Chondrocyte (in vitro differentiated cells): ENCODE measurements around the gene PRRX2. TPM values are rescaled to one million over a fixed set of nuclear protein-coding genes. Genes with fewer than 3 reads are reported as not detected.

Source experiments
- DNase-seq: peaks from one replicate; pipeline ENCODE4 v3.0.0; 2021; ENCODE audit warnings: mixed read lengths, low spot score
- H3K27ac Mint-ChIP-seq: one replicate; pipeline ENCODE4 v1.8.0; 2021; ENCODE audit warnings: mild to moderate bottlenecking, moderate library complexity, mixed read lengths; ENCODE audit not compliant: unreplicated experiment
- H3K27me3 Mint-ChIP-seq: 2 replicates; pipeline ENCODE4 v1.8.0; 2021; ENCODE audit warnings: low read depth, mixed read lengths
- H3K36me3 Mint-ChIP-seq: 2 replicates; pipeline ENCODE4 v1.8.0; 2021; ENCODE audit warnings: low read depth, mixed read lengths
- H3K4me1 Mint-ChIP-seq: 2 replicates; pipeline ENCODE4 v1.8.0; 2021; ENCODE audit warnings: low read depth, mild to moderate bottlenecking, mixed read lengths
- H3K4me3 Mint-ChIP-seq: one replicate; pipeline ENCODE4 v1.8.0; 2021; ENCODE audit warnings: mild to moderate bottlenecking, moderate library complexity, mixed read lengths; ENCODE audit not compliant: unreplicated experiment
- H3K9me3 Mint-ChIP-seq: 2 replicates; pipeline ENCODE4 v1.8.0; 2021; ENCODE audit warnings: low read depth, mixed read lengths
- CTCF ChIP-seq: fragments of 200-600 bp; sonication (generic); IDR thresholded peaks from 2 replicates; pipeline ENCODE4 v1.5.0; 2021; ENCODE audit warnings: antibody characterized with exemption, mild to moderate bottlenecking, moderate library complexity
- total RNA-seq: library from RNA; stranded (reverse); gene quantifications from 3 replicates; pipeline ENCODE4 v1.2.1, GENCODE V29; 2021

The PRRX2 gene
- total RNA-seq, 1 donor from 2014 or later = 5.7 TPM

DNA sequence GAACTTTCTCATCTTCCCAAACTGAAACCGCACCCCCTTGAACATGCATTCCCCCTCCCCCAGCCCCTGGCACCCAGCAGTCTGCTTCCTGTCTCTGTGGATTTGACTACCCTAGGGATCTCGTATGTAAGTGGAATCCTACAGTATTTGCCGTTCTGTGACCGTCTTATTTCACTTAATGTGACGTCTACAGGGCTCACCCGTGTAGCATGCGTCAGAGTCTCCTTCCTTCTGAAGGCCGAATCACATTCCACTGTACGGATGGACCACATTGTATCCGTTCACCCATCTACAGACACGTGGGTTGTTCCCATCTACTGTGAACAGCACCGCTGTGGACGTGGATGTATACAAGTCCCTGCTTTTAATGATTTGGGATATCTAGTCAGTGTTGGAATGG lies 4.5 kb downstream of the PRRX2 start:
- Mint-ChIP-seq H3K27ac (peak overlapping the region; percentile 17), H3K27me3 (no peaks in the 10 kb centered on the region), H3K36me3 (no peaks in the 10 kb centered on the region), H3K9me3 (no peaks in the 10 kb centered on the region), H3K4me3 (no peak overlapping the region), H3K4me1 (peaks cover 18% of the 10 kb centered on the region)
- TF ChIP-seq CTCF = no peak
- DNase-seq = no peak

- no peak overlapping the region for H3K27ac Mint-ChIP-seq
- no peak for DNase-seq
- H3K27me3 Mint-ChIP-seq = peaks cover 1% of the 10 kb centered on the region
- peaks cover 18% of the 10 kb centered on the region for H3K4me1 Mint-ChIP-seq
- H3K9me3 Mint-ChIP-seq = no peaks in the 10 kb centered on the region
- H3K36me3 Mint-ChIP-seq = no peaks in the 10 kb centered on the region
- no peak for TF ChIP-seq CTCF
- H3K4me3 Mint-ChIP-seq = no peak overlapping the region
These were observed 5.6 kb downstream of the PRRX2 start for GRCh38 chr9:129671065-129671464.

DNA sequence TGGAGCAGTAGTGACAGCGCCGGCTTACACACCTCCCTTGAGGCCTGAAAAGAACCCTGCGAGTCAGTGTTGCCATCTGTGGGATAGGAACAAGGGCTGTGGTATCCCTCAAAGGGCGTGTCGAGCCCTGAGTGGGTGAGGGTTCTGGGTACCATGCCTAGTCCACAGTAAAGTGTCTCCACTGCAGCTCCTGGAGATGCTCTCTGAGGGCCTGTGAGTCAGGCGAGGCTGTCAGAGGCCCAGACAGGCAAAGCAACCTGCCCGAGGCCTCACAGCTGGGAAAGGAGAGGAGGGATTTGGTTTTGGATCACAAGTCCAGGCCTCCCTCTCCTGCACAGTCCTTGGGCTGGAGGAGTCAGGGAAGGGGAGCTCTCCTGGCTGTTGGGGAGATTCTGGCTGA lies 6.1 kb downstream of the PRRX2 start:
- DNase-seq = no peak
- H3K27me3 Mint-ChIP-seq = peaks cover 4% of the 10 kb centered on the region
- no peak overlapping the region for H3K27ac Mint-ChIP-seq
- H3K4me3 Mint-ChIP-seq = no peak overlapping the region
- H3K9me3 Mint-ChIP-seq = no peaks in the 10 kb centered on the region
- peaks cover 18% of the 10 kb centered on the region for H3K4me1 Mint-ChIP-seq
- TF ChIP-seq CTCF = no peak
- H3K36me3 Mint-ChIP-seq = no peaks in the 10 kb centered on the region

- peaks cover 28% of the 10 kb centered on the region for H3K4me1 Mint-ChIP-seq
These were observed 7.3 kb downstream of the PRRX2 start for GRCh38 chr9:129672702-129673101.

GRCh38 chr9:129673602-129674001 lies 8.2 kb downstream of the PRRX2 start:
- no peak overlapping the region for H3K27ac Mint-ChIP-seq
- H3K4me1 Mint-ChIP-seq = peaks cover 33% of the 10 kb centered on the region
- DNase-seq = no peak
- no peak overlapping the region for H3K4me3 Mint-ChIP-seq
- no peaks in the 10 kb centered on the region for H3K9me3 Mint-ChIP-seq
- TF ChIP-seq CTCF = no peak
- H3K36me3 Mint-ChIP-seq = no peaks in the 10 kb centered on the region
- H3K27me3 Mint-ChIP-seq = peaks cover 8% of the 10 kb centered on the region

More at GRCh38 chr9:129672702-129673101, 7.3 kb downstream of the PRRX2 start:
- TF ChIP-seq CTCF = no peak
- Mint-ChIP-seq H3K4me3 (no peak overlapping the region), H3K9me3 (no peaks in the 10 kb centered on the region), H3K27me3 (peaks cover 6% of the 10 kb centered on the region), H3K36me3 (no peaks in the 10 kb centered on the region), H3K27ac (peak overlapping the region; percentile 38)
- no peak for DNase-seq
